ENCODE data around the gene CCL4L2. TPM values are rescaled to one million over a fixed set of nuclear protein-coding genes. Genes with fewer than 3 reads are reported as not detected.
"Not testable (repeated sequence)": the region's sequence is repeated elsewhere in the genome, so short reads cannot be mapped to it uniquely, and the experiment has no call there.

Gene CCL4L2
- total RNA-seq, 2 donors from 2014 or later, result 0.42 to 0.96 TPM

GRCh38 chr17:36220737-36221580 is 10.1 kb downstream of the CCL4L2 start:
- H3K9ac ChIP-seq (ENCODE audit: low read depth in 2 of 2, low read length in 2 of 2); H3K36me3 ChIP-seq; H3K4me3 ChIP-seq: not testable (repeated sequence)

GRCh38 chr17:36221581-36222100 is 10.8 kb downstream of the CCL4L2 start:
- H3K36me3 ChIP-seq; H3K9ac ChIP-seq (ENCODE audit: low read depth in 2 of 2, low read length in 2 of 2); H3K27me3 ChIP-seq; H3K4me3 ChIP-seq; H3K9me3 ChIP-seq; H3K27ac ChIP-seq; intact Hi-C loops (cut with DNase I); DNase-seq; H3K4me1 ChIP-seq: not testable (repeated sequence)

More at GRCh38 chr17:36220737-36221580, 10.1 kb downstream of the CCL4L2 start:
- H3K27ac ChIP-seq; intact Hi-C loops (cut with DNase I); H3K27me3 ChIP-seq; H3K9me3 ChIP-seq; H3K4me1 ChIP-seq; DNase-seq: not testable (repeated sequence)

- DNase-seq; intact Hi-C loops (cut with DNase I); H3K9ac ChIP-seq (ENCODE audit: low read depth in 2 of 2, low read length in 2 of 2); H3K36me3 ChIP-seq; H3K9me3 ChIP-seq; H3K4me1 ChIP-seq; H3K27ac ChIP-seq; H3K4me3 ChIP-seq; H3K27me3 ChIP-seq: not testable (repeated sequence)
These were observed 12.1 kb downstream of the CCL4L2 start for GRCh38 chr17:36222967-36223366.

- H3K36me3 ChIP-seq; DNase-seq; H3K27me3 ChIP-seq; H3K4me3 ChIP-seq; H3K9ac ChIP-seq (ENCODE audit: low read depth in 2 of 2, low read length in 2 of 2); H3K9me3 ChIP-seq; H3K4me1 ChIP-seq; intact Hi-C loops (cut with DNase I); H3K27ac ChIP-seq: not testable (repeated sequence)
These were observed 18.8 kb downstream of the CCL4L2 start for GRCh38 chr17:36229644-36230043.

GRCh38 chr17:36242046-36242445 is 31.2 kb downstream of the CCL4L2 start:
- H3K4me3 ChIP-seq; H3K4me1 ChIP-seq; H3K9me3 ChIP-seq; H3K27me3 ChIP-seq; H3K27ac ChIP-seq; intact Hi-C loops (cut with DNase I); H3K36me3 ChIP-seq; H3K9ac ChIP-seq (ENCODE audit: low read depth in 2 of 2, low read length in 2 of 2); DNase-seq: not testable (repeated sequence)

Other genes starting within 250 kb of the CCL4L2 start
- not detected for gene CCL16, start 229.6 kb upstream of the CCL4L2 start, total RNA-seq
- 1 to 10 TPM; 1.3 to 2.4 TPM for gene CCL14, start 224.3 kb upstream of the CCL4L2 start, total RNA-seq
- gene CCL15, start 209.5 kb upstream of the CCL4L2 start, total RNA-seq, result 10 to 100 TPM; 37.2 to 54.4 TPM
- under 1 TPM in 1 of 2 donors, not detected in 1; 0.59 TPM for gene CCL23, start 193.1 kb upstream of the CCL4L2 start, total RNA-seq
- 1 to 10 TPM in 1 of 2 donors, under 1 TPM in 1; 0.54 to 3.5 TPM for gene CCL18, start 146.8 kb upstream of the CCL4L2 start, total RNA-seq
- gene CCL3, start 120.9 kb upstream of the CCL4L2 start, total RNA-seq, result 1 to 10 TPM; 2.0 to 2.1 TPM
- gene CCL4, start 107.2 kb upstream of the CCL4L2 start, total RNA-seq, result 1 to 10 TPM; 1.2 to 3.8 TPM
- 1 to 10 TPM; 4.5 to 8.7 TPM for gene TBC1D3B, start 34.4 kb upstream of the CCL4L2 start, total RNA-seq
- not detected for gene CCL3L1, start 14.3 kb upstream of the CCL4L2 start, total RNA-seq
- gene TBC1D3I, start 53.5 kb downstream of the CCL4L2 start, total RNA-seq, result under 1 TPM; 0.37 to 0.88 TPM
- not detected for gene TBC1D3G, start 112.8 kb downstream of the CCL4L2 start, total RNA-seq
- gene TBC1D3H, start 177.4 kb downstream of the CCL4L2 start, total RNA-seq, result not detected